GM11168 (cell line): ENCODE measurements around the gene FPGS.

ENCODE experiments used
- in situ Hi-C: fragments of 300-500 bp; cut with MboI; formaldehyde crosslinking; loops from one replicate; pipeline ENCODE4 v1.12.0; 2022; ENCODE audit warnings: low sequenced_read_pairs; ENCODE audit not compliant: unreplicated experiment

Gene FPGS

GRCh38 chr9:127785933-127786772 is 16.5 kb upstream of the FPGS start, which contains the start of gene CDK9:
Gene CDK9 (plus strand): TSS chr9:127786034. CDS start chr9:127786149, 115 bp downstream.
- in situ Hi-C loops: loop anchor here (5.0 kb wide), 1 partner anchor 141 kb away; no protein-coding TSS in a partner anchor

- in situ Hi-C loops: loop anchor here (5.0 kb wide), 1 partner anchor 141 kb away; no protein-coding TSS in a partner anchor
Measured at GRCh38 chr9:127786773-127787104, 15.9 kb upstream of the FPGS start.

DNA sequence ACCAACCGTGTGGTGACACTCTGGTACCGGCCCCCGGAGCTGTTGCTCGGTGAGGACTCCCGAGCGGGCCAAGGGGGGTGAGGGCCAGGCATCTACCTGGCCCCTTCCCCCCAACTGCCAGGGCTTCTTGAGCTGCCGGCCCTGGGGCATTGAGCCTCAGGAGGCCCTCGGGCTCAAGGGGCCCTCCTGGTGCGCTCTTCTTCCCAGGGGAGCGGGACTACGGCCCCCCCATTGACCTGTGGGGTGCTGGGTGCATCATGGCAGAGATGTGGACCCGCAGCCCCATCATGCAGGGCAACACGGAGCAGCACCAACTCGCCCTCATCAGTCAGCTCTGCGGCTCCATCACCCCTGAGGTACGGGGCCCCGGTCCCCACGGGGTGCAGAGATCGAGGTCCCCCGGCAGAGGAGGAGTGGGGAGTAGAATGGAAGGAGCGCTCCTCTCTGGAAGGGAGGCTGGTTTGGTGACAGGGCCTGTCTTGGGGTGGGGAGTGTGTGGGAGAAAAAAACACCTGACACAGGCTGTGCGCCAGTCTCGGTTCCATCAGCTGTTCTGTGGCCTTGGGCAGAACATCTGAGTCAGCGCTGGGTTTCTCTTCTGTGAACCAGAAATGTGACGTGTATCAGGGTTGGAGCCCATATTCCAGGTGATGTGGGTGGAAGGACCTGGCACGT is 14.2 kb upstream of the FPGS start:
- in situ Hi-C loops: loop anchor here (5.0 kb wide), 1 partner anchor 139 kb away; no protein-coding TSS in a partner anchor

DNA sequence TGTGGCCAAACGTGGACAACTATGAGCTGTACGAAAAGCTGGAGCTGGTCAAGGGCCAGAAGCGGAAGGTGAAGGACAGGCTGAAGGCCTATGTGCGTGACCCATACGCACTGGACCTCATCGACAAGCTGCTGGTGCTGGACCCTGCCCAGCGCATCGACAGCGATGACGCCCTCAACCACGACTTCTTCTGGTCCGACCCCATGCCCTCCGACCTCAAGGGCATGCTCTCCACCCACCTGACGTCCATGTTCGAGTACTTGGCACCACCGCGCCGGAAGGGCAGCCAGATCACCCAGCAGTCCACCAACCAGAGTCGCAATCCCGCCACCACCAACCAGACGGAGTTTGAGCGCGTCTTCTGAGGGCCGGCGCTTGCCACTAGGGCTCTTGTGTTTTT is 13.5 kb upstream of the FPGS start:
- in situ Hi-C loops: loop anchor here (5.0 kb wide), 1 partner anchor 138 kb away; no protein-coding TSS in a partner anchor

DNA sequence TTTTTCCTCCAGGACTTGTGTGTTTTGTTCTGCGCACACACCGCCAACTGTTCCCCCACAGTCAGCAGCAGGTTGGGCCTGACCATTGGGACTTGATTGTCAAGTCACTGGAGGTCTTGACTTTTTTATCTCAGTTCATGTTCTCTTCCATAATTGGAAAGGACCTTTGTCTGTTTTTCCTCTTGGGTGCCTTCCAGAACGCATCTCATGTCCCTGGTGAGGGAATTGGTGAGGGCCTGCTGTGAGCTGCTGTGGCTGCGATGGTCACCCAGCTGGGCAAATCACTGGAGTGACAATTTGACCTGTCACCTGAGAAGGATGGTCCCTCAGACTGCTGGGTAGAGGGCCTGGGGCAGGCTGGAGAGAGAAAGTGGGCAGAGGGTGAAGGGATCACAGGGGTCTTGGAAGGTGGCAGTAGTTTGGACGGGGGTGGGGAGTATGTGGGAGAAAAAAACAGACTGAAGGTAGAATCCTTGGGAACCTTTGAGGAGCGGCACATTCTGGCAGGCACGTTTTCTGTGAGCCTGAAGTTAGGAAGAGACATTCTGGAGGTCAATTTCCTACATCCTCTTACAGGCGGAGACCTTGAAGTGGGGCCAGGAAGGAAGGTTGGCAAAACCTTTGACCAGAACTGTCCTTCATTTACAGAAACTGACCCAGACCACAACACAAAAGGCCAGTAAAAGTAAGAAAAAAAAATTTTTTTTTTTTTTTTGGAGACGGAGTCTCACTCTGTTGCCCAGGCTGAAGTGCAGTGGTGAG is 12.4 kb upstream of the FPGS start:
- in situ Hi-C loops: no loop called here

GRCh38 chr9:127791085-127791484 is 11.6 kb upstream of the FPGS start:
- in situ Hi-C loops: no loop called here

DNA sequence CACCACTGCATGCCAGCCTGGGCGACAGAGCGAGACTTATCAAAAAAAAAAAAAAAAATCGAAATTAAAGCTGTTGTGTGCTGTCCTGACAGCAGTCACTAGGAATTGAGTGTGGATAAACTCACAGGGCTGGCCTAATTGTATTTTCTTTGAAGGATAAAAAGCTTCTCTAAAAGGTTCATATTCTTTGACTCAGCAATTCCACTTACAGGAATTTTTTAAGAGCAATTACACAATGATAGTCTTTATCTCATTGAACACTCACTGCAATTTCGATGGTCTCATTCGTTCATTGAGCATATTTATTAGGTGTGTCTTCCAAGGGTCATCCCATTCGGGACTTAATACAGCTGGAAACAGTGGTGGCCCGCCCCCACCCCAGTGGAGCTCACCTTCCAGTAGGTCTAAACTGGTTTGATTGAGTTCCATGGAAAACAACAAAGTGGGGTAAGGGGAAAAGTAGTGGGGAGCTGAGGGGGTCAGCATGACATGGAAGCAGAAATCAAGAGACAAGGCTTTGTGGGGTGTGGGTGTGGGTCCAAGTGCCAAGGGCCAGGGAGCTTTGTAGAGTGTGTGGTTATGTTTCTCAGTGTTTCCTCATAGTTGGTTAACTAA is 10.2 kb upstream of the FPGS start:
- in situ Hi-C loops: no loop called here

DNA sequence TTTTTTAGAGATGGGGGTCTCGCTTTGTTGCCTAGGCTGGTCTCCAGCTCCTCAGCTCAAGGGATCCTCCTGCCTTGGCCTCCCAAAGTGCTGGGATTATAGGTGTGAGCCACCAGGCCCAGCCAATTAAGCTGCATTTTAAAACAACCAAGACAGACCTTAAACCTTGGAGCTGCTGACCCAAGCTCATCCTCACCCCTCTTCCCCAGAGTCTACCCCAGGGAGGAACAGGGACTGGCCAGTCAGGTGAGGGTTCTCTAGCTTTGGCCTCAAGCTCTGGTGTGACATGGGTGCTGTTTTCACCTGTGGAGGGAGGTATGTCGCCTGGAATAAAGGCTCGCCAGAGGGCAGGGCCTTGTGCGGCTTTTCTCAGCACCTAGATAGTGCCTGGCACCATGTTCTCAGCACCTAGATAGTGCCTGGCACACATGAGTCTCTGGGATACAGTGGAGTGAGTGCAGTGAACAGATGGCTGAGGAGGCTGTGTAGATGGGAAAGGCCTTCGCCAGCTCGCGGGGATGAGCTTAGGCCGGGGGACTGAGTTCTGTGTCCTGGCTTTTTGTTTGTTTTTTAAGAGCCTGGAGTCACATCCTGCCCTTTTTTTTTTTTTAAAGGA is 9.5 kb upstream of the FPGS start:
- in situ Hi-C loops: no loop called here

DNA sequence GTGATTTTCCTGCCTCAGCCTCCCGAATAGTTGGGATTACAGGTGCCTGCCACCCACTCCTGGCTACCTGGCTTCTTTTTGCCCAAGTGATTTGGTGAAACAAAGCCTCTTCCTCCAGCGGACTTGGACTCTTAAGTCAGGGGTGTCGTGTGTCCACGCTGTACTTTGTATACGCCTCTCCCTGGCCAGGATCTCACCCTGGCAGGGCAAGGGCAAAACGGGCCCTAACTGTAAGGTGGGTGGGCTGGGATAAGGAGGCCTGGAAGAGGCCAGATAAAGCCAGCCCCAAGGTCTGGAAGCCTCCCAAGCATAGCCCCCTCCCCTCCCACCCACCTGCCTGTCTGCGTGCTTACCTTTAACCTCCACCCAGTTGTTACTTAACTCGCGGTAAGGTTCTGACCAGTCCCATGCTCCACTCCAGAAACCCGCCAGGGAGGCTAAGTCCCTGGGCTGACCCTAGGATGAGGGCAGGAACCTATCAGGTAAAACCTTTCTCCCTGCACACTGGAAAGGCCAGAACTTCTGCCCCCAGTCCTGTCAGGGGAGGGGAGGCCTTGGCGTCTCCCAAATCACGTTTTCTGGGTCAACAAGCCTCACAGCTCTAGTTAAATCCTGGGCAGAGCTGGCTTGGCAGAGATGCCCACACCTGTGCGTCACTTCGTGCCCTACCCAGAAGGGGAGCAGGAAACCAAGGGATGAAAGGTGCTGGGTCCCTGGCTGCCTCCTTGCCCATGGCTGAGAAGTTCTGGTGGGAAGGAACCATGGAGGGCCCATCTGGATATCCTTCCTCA is 8.5 kb upstream of the FPGS start:
- in situ Hi-C loops: no loop called here

- in situ Hi-C loops: no loop called here
Measured at GRCh38 chr9:127796225-127796813, 6.4 kb upstream of the FPGS start.

- in situ Hi-C loops: no loop called here
Measured at GRCh38 chr9:127796852-127797370, 5.8 kb upstream of the FPGS start.

- in situ Hi-C loops: no loop called here
Measured at GRCh38 chr9:127801955-127802575, 617 bp upstream of the FPGS start.

GRCh38 chr9:127803507-127804352 is 1.0 kb downstream of the FPGS start:
- in situ Hi-C loops: no loop called here

GRCh38 chr9:127805620-127806019 is 2.9 kb downstream of the FPGS start:
- in situ Hi-C loops: no loop called here

- in situ Hi-C loops: no loop called here
Measured at GRCh38 chr9:127806871-127807270, 4.2 kb downstream of the FPGS start.

GRCh38 chr9:127808347-127809001 is 5.8 kb downstream of the FPGS start:
- in situ Hi-C loops: no loop called here
